HL-60 (cell line): Measurements from ENCODE around the gene CPN2.

ENCODE experiments used
- DNase-seq, 2 experiments: peaks; one replicate each; pipeline ENCODE4 v3.0.0-alpha.2; 2010 to 2020; ENCODE audit warnings: low read depth in 1 of 2, low spot score in 1 of 2
- H3K27ac ChIP-seq: fragments of 250-450 bp; sonication (Bioruptor Pico); replicated peaks from 2 replicates; pipeline ENCODE4 v1.5.1; 2020; ENCODE audit warnings: mild to moderate bottlenecking, moderate library complexity
- H3K27me3 ChIP-seq: fragments of 250-450 bp; sonication (Bioruptor Pico); 2 replicates; pipeline ENCODE4 v1.5.1; 2021; ENCODE audit warnings: mild to moderate bottlenecking, moderate library complexity; ENCODE audit not compliant: insufficient read depth, poor library complexity, severe bottlenecking
- H3K4me3 ChIP-seq: replicated peaks from 2 replicates; pipeline ENCODE4 v1.5.1; 2011; ENCODE audit warnings: mild to moderate bottlenecking, control low read depth, low read length; ENCODE audit not compliant: insufficient read depth
- CTCF ChIP-seq: IDR thresholded peaks from one replicate; pipeline ENCODE4 v1.5.1; 2011; ENCODE audit warnings: low read length, control low read depth, inconsistent platforms; ENCODE audit not compliant: insufficient read depth
- GABPA ChIP-seq: IDR thresholded peaks from 2 replicates; pipeline ENCODE4 v1.6.1; 2012; ENCODE audit warnings: low read depth
- POLR2AphosphoS5 ChIP-seq: IDR thresholded peaks from 2 replicates; pipeline ENCODE4 v1.6.1; 2012; ENCODE audit warnings: low read depth
- REST ChIP-seq: IDR thresholded peaks from 2 replicates; pipeline ENCODE4 v1.6.1; 2012; ENCODE audit warnings: low read depth; ENCODE audit not compliant: insufficient replicate concordance
- SPI1 ChIP-seq: IDR thresholded peaks from 2 replicates; pipeline ENCODE4 v1.6.1; 2012; ENCODE audit warnings: low read depth, mild to moderate bottlenecking, borderline replicate concordance

CPN2 gene

GRCh38 chr3:194320744-194321243 is 30.3 kb downstream of the CPN2 start:
- Histone ChIP-seq H3K27ac (no peak overlapping the region), H3K27me3 (no peaks in the 10 kb centered on the region), H3K4me3 (no peak overlapping the region)
- no peak for TF ChIP-seq SPI1
- no peak for TF ChIP-seq GABPA
- no peak for DNase-seq

GRCh38 chr3:194320100-194320499 is 31.0 kb downstream of the CPN2 start:
- TF ChIP-seq REST, result no peak
- TF ChIP-seq GABPA, result no peak
- no peak for TF ChIP-seq SPI1
- no peak for TF ChIP-seq CTCF
- TF ChIP-seq POLR2AphosphoS5, result no peak
- H3K27me3 ChIP-seq, result no peaks in the 10 kb centered on the region
- no peak overlapping the region for H3K4me3 ChIP-seq
- no peak overlapping the region for H3K27ac ChIP-seq
- DNase-seq, result no peak

GRCh38 chr3:194318511-194319161 is 32.5 kb downstream of the CPN2 start:
- Histone ChIP-seq H3K4me3 (no peak overlapping the region), H3K27me3 (no peaks in the 10 kb centered on the region), H3K27ac (no peak overlapping the region)
- DNase-seq, result no peak
- no peak for TF ChIP-seq REST
- no peak for TF ChIP-seq GABPA
- TF ChIP-seq CTCF, result no peak
- no peak for TF ChIP-seq POLR2AphosphoS5
- TF ChIP-seq SPI1, result no peak

- Histone ChIP-seq H3K4me3 (no peak overlapping the region), H3K27ac (no peak overlapping the region), H3K27me3 (peaks cover 4% of the 10 kb centered on the region)
- DNase-seq, result no peak
- TF ChIP-seq SPI1 (no peak), CTCF (no peak), GABPA (no peak), POLR2AphosphoS5 (no peak), REST (no peak)
These were observed 34.2 kb downstream of the CPN2 start for GRCh38 chr3:194316918-194317317.
